ENCODE results near the gene LRRC8E.
A peak's percentile ranks its signal among the peaks of the same experiment; 100 is the strongest.

Gene LRRC8E

GRCh38 chr19:7904074-7905020 is 16.0 kb downstream of the LRRC8E start:
- TF ChIP-seq MAX (IDR thresholded peaks at IDR 0.05; ENCODE audit: low read depth, low read length) = 0 out of 2 replicates have a peak, but pooled peaks have one; percentile 21
- TF ChIP-seq CTCF (IDR thresholded peaks at IDR 0.05; ENCODE audit: low read depth, low read length) = no peak
- DNase-seq (ENCODE audit: low read depth) = no peak
- peak overlapping the region; percentile 79 for H3K4me3 ChIP-seq (ENCODE audit: low read depth, low read length)

GRCh38 chr19:7905268-7905667 is 17.0 kb downstream of the LRRC8E start:
- DNase-seq (ENCODE audit: low read depth) = no peak
- TF ChIP-seq MYC (IDR thresholded peaks at IDR 0.05; ENCODE audit: low read depth, low read length) (no peak), CTCF (IDR thresholded peaks at IDR 0.05; ENCODE audit: low read depth, low read length) (no peak), MAX (IDR thresholded peaks at IDR 0.05; ENCODE audit: low read depth, low read length) (no peak), POLR2A (IDR thresholded peaks at IDR 0.05; ENCODE audit: extremely low read depth, insufficient read length) (no peak)
- peak overlapping the region; percentile 79 for H3K4me3 ChIP-seq (ENCODE audit: low read depth, low read length)

GRCh38 chr19:7905859-7906258 is 17.5 kb downstream of the LRRC8E start:
- H3K4me3 ChIP-seq (ENCODE audit: low read depth, low read length) = no peak overlapping the region
- DNase-seq (ENCODE audit: low read depth) = no peak
- TF ChIP-seq CTCF (IDR thresholded peaks at IDR 0.05; ENCODE audit: low read depth, low read length) = no peak
- no peak for TF ChIP-seq MAX (IDR thresholded peaks at IDR 0.05; ENCODE audit: low read depth, low read length)
- no peak for TF ChIP-seq POLR2A (IDR thresholded peaks at IDR 0.05; ENCODE audit: extremely low read depth, insufficient read length)
- no peak for TF ChIP-seq MYC (IDR thresholded peaks at IDR 0.05; ENCODE audit: low read depth, low read length)

- TF ChIP-seq POLR2A (IDR thresholded peaks at IDR 0.05; ENCODE audit: extremely low read depth, insufficient read length) (no peak), MAX (IDR thresholded peaks at IDR 0.05; ENCODE audit: low read depth, low read length) (no peak), MYC (IDR thresholded peaks at IDR 0.05; ENCODE audit: low read depth, low read length) (no peak), CTCF (IDR thresholded peaks at IDR 0.05; ENCODE audit: low read depth, low read length) (no peak)
- no peak for DNase-seq (ENCODE audit: low read depth)
- H3K4me3 ChIP-seq (ENCODE audit: low read depth, low read length) = no peak overlapping the region
Measured at GRCh38 chr19:7907122-7907521, 18.8 kb downstream of the LRRC8E start.

- no peak overlapping the region for H3K4me3 ChIP-seq (ENCODE audit: low read depth, low read length)
- TF ChIP-seq POLR2A (IDR thresholded peaks at IDR 0.05; ENCODE audit: extremely low read depth, insufficient read length) (no peak), CTCF (IDR thresholded peaks at IDR 0.05; ENCODE audit: low read depth, low read length) (no peak), MAX (IDR thresholded peaks at IDR 0.05; ENCODE audit: low read depth, low read length) (no peak), MYC (IDR thresholded peaks at IDR 0.05; ENCODE audit: low read depth, low read length) (no peak)
- no peak for DNase-seq (ENCODE audit: low read depth)
Measured at GRCh38 chr19:7907544-7907943, 19.2 kb downstream of the LRRC8E start.
